ENCODE results near the gene BRF1. TPM values are rescaled to one million over a fixed set of nuclear protein-coding genes. Genes with fewer than 3 reads are reported as not detected.

BRF1 gene
- total RNA-seq, 2 experiments from 2014 or later, result 32.2 to 51.8 TPM

DNA sequence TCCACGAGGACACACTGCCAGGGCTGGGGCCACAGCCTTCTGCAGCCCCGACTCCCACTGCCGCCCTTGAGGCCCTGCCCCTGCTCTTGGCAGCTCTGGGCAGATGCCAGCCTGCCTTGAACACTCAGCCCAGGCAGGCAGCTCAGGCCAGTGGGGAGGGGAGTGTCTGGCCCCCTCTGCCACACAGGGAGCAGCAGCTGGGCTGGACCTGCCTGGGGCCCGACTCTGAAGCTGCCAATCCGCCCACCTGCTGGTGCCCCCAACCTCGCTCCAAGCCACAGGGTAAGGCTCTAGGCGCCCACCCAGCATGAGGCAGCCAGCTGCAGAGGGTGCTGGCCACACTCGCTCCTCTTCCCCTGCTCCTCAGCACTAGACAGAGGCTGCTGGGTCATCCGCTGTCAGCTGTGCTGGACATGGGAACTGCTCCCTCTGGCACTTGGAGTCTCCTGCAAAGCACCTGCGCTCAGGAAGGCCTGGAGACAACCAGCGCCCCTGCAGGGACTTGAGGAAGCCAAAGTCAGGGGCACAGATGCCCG is 95.1 kb downstream of the BRF1 start:
- Mint-ChIP-seq H3K36me3 (no peaks in the 10 kb centered on the region), H3K27ac (no peak overlapping the region), H3K4me3 (no peak overlapping the region), H3K27me3 (no peaks in the 10 kb centered on the region), H3K9me3 (ENCODE audit: low read depth) (no peaks in the 10 kb centered on the region), H3K4me1 (peaks cover 9% of the 10 kb centered on the region)
- CTCF ChIA-PET, result interaction anchor here (2.2 to 2.7 kb wide), 2 partner anchors 115 to 146 kb away, joined by 8 to 9 read pairs; no protein-coding TSS in a partner anchor
- DNase-seq (no peak), ATAC-seq (no peak)

DNA sequence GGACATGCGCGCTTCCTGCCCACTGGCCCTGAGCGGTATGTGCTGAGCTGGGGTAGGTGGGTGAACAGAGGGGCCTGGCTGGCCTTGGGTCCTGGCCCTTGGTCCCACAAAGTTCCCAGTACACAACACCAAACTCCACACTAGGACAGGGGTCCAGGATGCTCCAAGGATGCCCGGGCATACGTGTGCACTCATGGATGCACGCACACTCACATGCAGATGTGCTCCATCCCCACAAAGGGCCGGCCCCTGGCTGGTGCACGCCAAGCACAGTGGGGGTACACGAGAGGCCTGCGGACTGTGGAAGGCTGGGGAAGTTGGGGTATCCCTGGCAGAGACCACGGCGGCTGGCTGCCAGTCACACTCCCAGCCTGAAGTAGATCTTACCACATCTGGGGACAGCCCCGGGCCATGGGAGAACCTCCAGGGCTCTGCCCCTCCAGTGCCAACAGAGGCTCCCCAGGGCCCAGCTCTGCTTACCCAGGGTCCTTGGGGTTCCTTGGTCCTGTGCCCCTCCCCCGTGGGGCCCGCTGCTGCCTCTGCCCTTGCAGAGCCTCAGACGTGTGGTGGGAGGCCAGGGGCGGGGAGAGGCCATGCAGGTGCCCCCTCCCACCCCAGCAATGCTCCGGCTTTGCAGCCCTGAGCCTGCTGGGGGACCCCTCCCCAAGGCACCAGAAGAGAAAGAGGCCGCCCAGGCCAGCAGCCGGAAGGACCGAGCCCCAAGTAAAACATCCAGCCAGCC is 95.7 kb downstream of the BRF1 start:
- Mint-ChIP-seq H3K4me3 (no peak overlapping the region), H3K27me3 (no peaks in the 10 kb centered on the region), H3K27ac (no peak overlapping the region), H3K36me3 (no peaks in the 10 kb centered on the region), H3K4me1 (peaks cover 9% of the 10 kb centered on the region), H3K9me3 (ENCODE audit: low read depth) (no peaks in the 10 kb centered on the region)
- ATAC-seq (no peak), DNase-seq (no peak)
- CTCF ChIA-PET, result interaction anchor here (2.2 to 3.1 kb wide), 3 partner anchors 11 to 147 kb away, joined by 8 to 11 read pairs (median 9); no protein-coding TSS in a partner anchor

DNA sequence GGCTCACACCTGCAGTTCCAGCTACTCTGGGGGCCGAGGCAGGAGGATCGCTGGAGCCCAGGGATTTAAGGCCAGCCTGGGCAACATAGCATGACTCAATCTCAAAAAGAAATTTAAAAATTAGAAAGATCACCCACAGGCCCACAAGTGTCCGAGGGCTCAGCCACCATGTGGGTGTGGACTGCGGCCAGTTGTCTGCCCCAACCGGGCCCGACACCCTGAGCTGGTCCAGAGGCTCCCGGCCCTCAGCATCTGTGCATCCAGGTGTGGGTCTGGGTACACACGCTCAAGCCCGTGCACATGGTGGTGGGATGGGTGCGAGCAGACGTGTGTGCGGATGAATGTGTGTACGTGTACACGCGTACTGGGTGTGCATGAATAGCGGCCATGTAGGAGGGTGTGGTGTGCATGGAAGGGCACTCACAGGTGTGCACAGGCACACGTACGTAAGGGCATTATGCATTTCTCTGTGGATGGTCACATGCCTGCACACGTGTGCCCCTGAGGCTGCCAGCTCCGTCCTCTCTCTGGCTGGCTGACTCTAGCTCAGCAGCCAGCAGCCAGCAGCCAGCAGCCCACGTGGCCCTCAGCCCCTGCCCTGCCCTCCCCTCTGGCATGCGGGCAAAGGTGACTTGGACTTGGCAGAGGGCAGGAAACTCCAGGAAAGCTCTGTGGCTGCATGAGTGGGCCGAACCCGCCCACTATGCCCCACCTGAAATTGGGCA is 96.4 kb downstream of the BRF1 start:
- no peaks in the 10 kb centered on the region for H3K36me3 Mint-ChIP-seq
- H3K27ac Mint-ChIP-seq, result no peak overlapping the region
- ATAC-seq (no peak), DNase-seq (no peak)
- H3K27me3 Mint-ChIP-seq, result no peaks in the 10 kb centered on the region
- H3K4me3 Mint-ChIP-seq, result no peak overlapping the region
- H3K9me3 Mint-ChIP-seq (ENCODE audit: low read depth), result no peaks in the 10 kb centered on the region
- H3K4me1 Mint-ChIP-seq, result peaks cover 11% of the 10 kb centered on the region
- CTCF ChIA-PET, result interaction anchor here (0.7 to 3.1 kb wide), 4 partner anchors 10 to 147 kb away, joined by 3 to 11 read pairs (median 8); no protein-coding TSS in a partner anchor

DNA sequence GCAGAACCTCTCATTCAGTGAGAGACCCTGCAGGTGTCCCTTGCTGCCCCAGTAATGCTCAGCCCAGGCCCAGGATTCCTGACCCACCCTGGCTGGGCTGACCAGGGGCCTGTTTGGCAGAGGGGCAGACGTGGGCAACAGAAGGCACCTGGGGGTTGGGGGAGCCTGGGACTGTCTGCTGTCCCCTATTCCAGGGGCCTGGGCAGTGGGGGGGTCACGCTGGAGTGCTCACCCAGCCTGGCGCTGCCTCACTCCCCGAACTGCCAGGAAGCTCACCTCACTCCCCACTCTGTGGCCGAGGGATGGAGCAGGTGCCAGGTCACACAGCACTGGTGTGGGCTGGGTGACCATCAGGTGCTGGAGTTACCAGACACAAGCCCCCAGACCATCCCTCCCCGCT is 97.1 kb downstream of the BRF1 start:
- CTCF ChIA-PET, result interaction anchor here (0.8 to 3.1 kb wide), 7 partner anchors 9 to 148 kb away, joined by 3 to 11 read pairs (median 4); no protein-coding TSS in a partner anchor
- Mint-ChIP-seq H3K27ac (no peak overlapping the region), H3K4me3 (no peak overlapping the region), H3K4me1 (peaks cover 15% of the 10 kb centered on the region), H3K27me3 (peaks cover 3% of the 10 kb centered on the region), H3K9me3 (ENCODE audit: low read depth) (no peaks in the 10 kb centered on the region), H3K36me3 (no peaks in the 10 kb centered on the region)
- no peak for DNase-seq
- no peak for ATAC-seq

DNA sequence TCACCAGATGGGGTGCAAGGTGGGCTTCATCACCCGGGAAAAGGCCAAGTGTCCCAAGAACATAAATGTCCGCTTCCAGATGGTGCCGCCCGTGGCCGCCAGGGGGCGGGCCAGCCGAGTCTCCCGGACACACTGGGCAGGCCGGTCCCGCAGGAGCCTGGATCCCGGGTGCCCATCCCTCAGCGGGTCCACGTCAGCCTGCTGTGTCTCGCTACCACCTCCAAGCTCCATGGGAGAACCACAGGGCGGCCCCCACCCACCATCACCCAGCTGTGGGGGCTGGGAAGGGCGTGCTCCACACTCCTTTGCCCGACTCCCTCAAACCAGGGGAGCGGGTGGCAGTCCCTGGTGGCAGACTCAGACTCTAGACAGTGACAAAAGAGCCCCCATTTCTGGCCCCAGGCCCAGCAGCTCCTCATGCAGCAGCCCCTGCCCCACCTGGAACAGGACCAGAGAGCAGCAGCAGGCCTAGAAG is 97.7 kb downstream of the BRF1 start:
- DNase-seq, result peak; percentile 69
- H3K4me3 Mint-ChIP-seq, result no peak overlapping the region
- ATAC-seq, result peak; percentile 66

DNA sequence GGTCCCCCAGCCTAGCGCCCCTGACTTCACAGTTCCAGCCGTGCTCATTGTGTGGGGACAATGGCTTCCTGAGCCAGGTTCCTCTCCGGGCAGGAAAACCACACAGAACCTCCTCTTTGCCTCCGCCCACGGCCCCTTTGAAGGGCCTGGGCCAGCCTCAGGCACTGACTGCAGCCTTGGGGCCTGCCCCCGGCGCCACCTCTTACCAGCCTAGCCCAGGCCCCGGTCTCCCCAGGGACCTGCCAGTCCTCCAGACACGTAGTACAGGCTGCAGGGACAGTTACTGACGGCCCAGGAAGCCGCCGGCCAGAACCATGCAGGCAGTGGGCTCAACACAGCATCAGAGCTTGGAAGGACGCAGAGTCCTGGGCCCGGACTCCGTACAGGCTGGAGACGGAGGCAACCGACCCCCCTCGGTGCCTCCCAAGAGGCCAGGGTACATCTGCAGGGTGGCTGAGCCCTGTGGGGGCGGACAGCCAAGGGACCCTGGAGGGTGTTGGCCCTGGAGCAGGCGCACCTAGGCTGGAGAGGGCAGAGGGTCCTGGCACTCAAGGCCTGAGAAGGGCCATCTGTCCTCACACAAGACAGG is 98.8 kb downstream of the BRF1 start:
- Mint-ChIP-seq H3K36me3 (no peaks in the 10 kb centered on the region), H3K4me3 (no peak overlapping the region), H3K27me3 (peaks cover 14% of the 10 kb centered on the region), H3K4me1 (peaks cover 15% of the 10 kb centered on the region), H3K27ac (peak overlapping the region; percentile 56), H3K9me3 (ENCODE audit: low read depth) (no peaks in the 10 kb centered on the region)
- DNase-seq (peak; percentile 54), ATAC-seq (peak; percentile 36)
- CTCF ChIA-PET, result interaction anchor here (0.7 to 3.2 kb wide), 10 partner anchors 8 to 150 kb away, joined by 3 to 15 read pairs (median 4); partner anchors contain the start of gene BRF1

More for the DNA sequence above, 97.7 kb downstream of the BRF1 start:
- Mint-ChIP-seq H3K27ac (no peak overlapping the region), H3K36me3 (no peaks in the 10 kb centered on the region), H3K9me3 (ENCODE audit: low read depth) (no peaks in the 10 kb centered on the region), H3K4me1 (peaks cover 15% of the 10 kb centered on the region), H3K27me3 (peaks cover 7% of the 10 kb centered on the region)
- CTCF ChIA-PET, result interaction anchor here (0.8 to 3.1 kb wide), 7 partner anchors 9 to 149 kb away, joined by 3 to 11 read pairs (median 4); no protein-coding TSS in a partner anchor

DNA sequence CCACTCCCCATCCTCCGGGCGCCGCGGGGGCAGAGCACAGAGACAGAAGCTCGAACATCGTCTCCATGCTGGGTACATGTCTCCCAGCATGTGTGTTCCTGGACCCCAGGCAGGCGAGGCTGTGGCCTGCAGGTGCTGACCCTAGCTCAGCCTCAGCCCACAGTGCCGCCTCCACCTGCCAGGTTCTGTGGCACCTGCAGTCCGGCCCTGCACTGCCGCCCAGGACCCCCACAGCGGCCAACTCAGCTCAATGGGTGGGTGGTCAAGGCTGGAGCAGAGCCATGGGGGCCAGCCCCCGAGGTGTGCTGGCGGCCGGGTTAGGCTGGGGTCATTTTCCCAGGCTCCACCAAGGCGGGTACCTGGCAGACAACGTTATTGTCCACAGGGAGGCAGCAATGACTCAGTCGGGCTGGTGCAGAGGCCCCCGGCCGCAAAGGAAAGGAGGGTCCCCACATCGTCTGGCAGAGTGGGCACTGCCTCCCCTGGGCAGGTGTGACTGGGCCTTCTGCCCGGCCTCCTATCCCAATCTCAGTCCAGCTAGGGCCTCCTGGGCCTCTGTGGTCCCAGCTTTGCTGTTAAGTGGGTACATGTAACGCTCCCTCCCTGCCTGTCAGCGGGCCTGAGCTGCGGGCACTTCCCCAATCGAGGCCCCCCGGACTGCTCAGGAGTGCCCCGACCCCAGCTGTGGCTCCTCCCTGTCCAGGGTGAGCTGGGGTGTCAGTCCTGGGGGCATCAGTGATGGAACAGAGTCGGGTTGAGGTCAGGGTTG is 99.5 kb downstream of the BRF1 start:
- CTCF ChIA-PET, result interaction anchor here (0.7 to 3.2 kb wide), 10 partner anchors 11 to 151 kb away, joined by 3 to 15 read pairs (median 4); partner anchors contain the start of gene BRF1
- Mint-ChIP-seq H3K9me3 (ENCODE audit: low read depth) (no peaks in the 10 kb centered on the region), H3K36me3 (no peaks in the 10 kb centered on the region), H3K4me3 (no peak overlapping the region), H3K27me3 (peaks cover 14% of the 10 kb centered on the region), H3K4me1 (peaks cover 15% of the 10 kb centered on the region), H3K27ac (peak overlapping the region; percentile 56)
- no peak for ATAC-seq
- DNase-seq, result no peak

DNA sequence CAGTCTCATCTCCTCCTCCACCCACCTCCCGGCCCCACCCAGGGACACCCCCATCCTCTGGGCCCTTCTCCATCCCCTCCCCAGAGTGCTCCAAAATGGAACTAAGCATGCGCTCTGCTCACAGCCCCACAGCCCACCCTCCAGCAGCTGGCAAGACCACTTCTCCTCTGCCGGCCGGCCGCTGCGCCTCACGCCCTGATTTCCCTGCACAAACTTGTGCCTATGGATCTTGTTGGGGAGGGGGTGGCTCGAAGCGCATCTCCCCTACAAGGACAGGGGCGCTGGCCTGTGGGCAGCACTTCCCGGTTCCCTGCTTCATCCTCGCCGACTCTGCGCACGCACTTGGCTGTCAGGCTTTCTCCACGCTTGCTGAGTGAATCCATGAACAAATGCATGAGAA is 100.2 kb downstream of the BRF1 start:
- Mint-ChIP-seq H3K36me3 (no peaks in the 10 kb centered on the region), H3K4me3 (no peak overlapping the region)

DNA sequence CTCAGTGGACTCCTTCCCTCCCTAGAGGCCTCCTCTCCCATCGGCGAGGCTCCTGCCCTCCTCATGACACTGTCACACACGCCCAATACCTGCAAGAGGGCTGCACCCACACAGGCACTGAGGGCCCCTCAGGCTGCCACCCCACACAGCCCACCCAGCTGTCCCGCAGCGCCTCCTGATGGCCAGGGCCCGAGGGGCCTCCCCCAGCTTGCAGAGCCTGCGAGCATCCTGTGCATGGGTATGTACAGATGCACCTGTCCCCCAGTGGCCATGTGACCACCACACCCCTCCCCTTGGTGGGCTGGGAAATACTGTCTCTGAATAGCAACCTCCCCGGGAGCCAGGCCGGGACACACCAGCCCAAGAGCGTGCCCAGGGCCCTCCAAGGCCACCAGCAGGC is 100.7 kb downstream of the BRF1 start:
- H3K27ac Mint-ChIP-seq, result no peak overlapping the region

More for the DNA sequence above, 100.2 kb downstream of the BRF1 start:
- DNase-seq (no peak), ATAC-seq (no peak)
- H3K27ac Mint-ChIP-seq, result no peak overlapping the region
- CTCF ChIA-PET, result interaction anchor here (1.0 to 3.2 kb wide), 6 partner anchors 11 to 151 kb away, joined by 3 to 15 read pairs (median 4); no protein-coding TSS in a partner anchor
- H3K27me3 Mint-ChIP-seq, result peaks cover 21% of the 10 kb centered on the region
- no peaks in the 10 kb centered on the region for H3K9me3 Mint-ChIP-seq (ENCODE audit: low read depth)
- peaks cover 19% of the 10 kb centered on the region for H3K4me1 Mint-ChIP-seq

DNA sequence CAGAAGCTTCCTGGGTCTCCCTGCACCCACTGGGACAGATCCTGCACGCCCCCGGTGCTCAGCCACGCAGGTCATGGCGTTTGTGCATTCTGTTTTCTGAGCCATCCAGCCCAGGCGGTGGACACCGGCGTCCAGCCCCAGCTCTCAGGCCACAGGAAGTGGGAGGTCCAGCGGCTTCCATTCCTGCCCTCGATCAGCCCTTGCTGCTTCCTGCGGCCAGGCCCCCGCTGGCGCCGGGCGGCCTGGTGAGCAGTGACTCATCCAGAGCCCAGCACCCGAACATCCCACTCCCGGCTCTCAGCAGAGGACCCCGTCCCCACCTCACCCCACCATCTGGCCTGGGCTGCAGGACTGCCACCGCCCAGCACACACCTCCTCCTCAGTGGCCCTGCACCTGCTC is 101.7 kb downstream of the BRF1 start:
- H3K4me1 Mint-ChIP-seq, result peaks cover 23% of the 10 kb centered on the region
- no peak overlapping the region for H3K4me3 Mint-ChIP-seq
- H3K27ac Mint-ChIP-seq, result no peak overlapping the region
- CTCF ChIA-PET, result interaction anchor here (2.5 to 3.2 kb wide), 3 partner anchors 9 to 153 kb away, joined by 8 to 9 read pairs (median 8); no protein-coding TSS in a partner anchor
- H3K9me3 Mint-ChIP-seq (ENCODE audit: low read depth), result no peaks in the 10 kb centered on the region
- peaks cover 31% of the 10 kb centered on the region for H3K27me3 Mint-ChIP-seq
- no peak for DNase-seq
- ATAC-seq, result no peak
- H3K36me3 Mint-ChIP-seq, result no peaks in the 10 kb centered on the region

More for the DNA sequence above, 100.7 kb downstream of the BRF1 start:
- Mint-ChIP-seq H3K36me3 (no peaks in the 10 kb centered on the region), H3K27me3 (peaks cover 25% of the 10 kb centered on the region), H3K4me1 (peaks cover 21% of the 10 kb centered on the region), H3K9me3 (ENCODE audit: low read depth) (no peaks in the 10 kb centered on the region), H3K4me3 (no peak overlapping the region)
- CTCF ChIA-PET, result interaction anchor here (2.5 to 3.2 kb wide), 3 partner anchors 10 to 152 kb away, joined by 8 to 9 read pairs (median 8); no protein-coding TSS in a partner anchor
- DNase-seq (no peak), ATAC-seq (no peak)

DNA sequence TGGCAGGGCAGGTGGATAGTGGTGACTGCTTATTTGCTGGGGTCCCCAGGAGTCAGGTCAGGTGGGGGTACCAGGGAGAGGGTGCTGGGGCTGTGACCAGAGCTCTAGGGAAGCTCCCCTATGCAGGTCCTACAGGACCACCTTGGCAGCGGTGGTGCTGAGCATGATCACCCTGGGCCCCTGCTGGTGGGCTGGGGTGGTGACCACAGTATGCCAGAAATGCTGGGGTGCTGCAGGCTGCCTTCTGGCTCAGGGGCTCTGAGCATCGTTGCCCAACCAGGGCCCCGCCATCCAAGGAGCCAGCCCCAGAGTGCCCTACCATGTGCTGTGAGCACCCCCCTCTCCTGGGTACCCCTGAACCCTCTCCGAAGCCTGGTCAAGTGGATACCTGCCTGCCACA is 102.2 kb downstream of the BRF1 start:
- H3K27ac Mint-ChIP-seq, result no peak overlapping the region
- H3K9me3 Mint-ChIP-seq (ENCODE audit: low read depth), result no peaks in the 10 kb centered on the region
- H3K36me3 Mint-ChIP-seq, result no peaks in the 10 kb centered on the region
- CTCF ChIA-PET, result interaction anchor here (2.5 to 2.7 kb wide), 2 partner anchors 108 to 154 kb away, joined by 8 to 9 read pairs; no protein-coding TSS in a partner anchor
- peaks cover 28% of the 10 kb centered on the region for H3K4me1 Mint-ChIP-seq
- H3K4me3 Mint-ChIP-seq, result no peak overlapping the region
- DNase-seq, result no peak
- H3K27me3 Mint-ChIP-seq, result peaks cover 31% of the 10 kb centered on the region
- ATAC-seq, result no peak

DNA sequence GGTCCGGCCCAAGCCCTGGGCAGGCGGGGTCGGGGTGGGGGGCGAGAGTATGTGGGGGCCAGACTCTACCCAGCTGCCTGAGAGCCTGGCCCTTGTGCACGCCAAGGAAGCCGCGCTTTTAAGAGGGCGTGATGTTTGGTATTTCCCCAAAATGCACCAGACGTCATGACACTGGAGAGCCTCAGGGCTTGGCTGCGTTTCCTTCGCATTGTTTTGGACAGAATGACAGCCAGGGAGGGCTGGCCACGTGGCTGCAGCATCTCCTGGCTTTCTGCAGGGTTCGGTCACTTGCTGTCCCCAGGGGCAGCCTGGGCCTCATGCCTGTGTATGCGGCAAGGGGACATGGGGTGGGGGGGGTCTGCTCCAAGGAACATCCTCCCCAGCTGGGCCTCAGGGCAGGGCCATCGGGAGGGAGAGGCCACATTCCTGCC is 103.6 kb downstream of the BRF1 start:
- DNase-seq (no peak), ATAC-seq (no peak)
- peaks cover 34% of the 10 kb centered on the region for H3K4me1 Mint-ChIP-seq
- H3K27me3 Mint-ChIP-seq, result peaks cover 31% of the 10 kb centered on the region
- no peak overlapping the region for H3K27ac Mint-ChIP-seq
- no peaks in the 10 kb centered on the region for H3K36me3 Mint-ChIP-seq
- no peaks in the 10 kb centered on the region for H3K9me3 Mint-ChIP-seq (ENCODE audit: low read depth)
- H3K4me3 Mint-ChIP-seq, result no peak overlapping the region
- CTCF ChIA-PET, result no interaction called here

Data from activated CD8-positive, alpha-beta memory T cell treated with anti-CD3 and anti-CD28 coated beads, Interleukin-2, amount 10 ng/mL, durations not matched to agents 7 days and 5 days (primary cell).